HG03280 (cell line): Measurements from ENCODE around the gene ENO2.
A peak's percentile ranks its signal among the peaks of the same experiment; 100 is the strongest.
"Not testable (repeated sequence)": the region's sequence is repeated elsewhere in the genome, so short reads cannot be mapped to it uniquely, and the experiment has no call there.

Source experiments
- ATAC-seq: cut with Tn5 transposase; IDR thresholded peaks from one replicate; pipeline ENCODE4 v1.9.1; 2021; ENCODE audit warnings: mild to moderate bottlenecking, moderate library complexity; ENCODE audit not compliant: unreplicated experiment

Gene ENO2

GRCh38 chr12:6914246-6914946, at the start of gene ENO2:
Gene ENO2 (plus strand): TSS chr12:6914580. CDS start chr12:6915833, 1,253 bp downstream.
- peak; percentile 78 for ATAC-seq

GRCh38 chr12:6865307-6865706, 49.1 kb upstream of the ENO2 start:
- ATAC-seq: not testable (repeated sequence)

- ATAC-seq: no peak
Measured at GRCh38 chr12:6866163-6866919, 48.0 kb upstream of the ENO2 start.

GRCh38 chr12:6866920-6867412, 47.4 kb upstream of the ENO2 start:
- peak; percentile 7 for ATAC-seq

GRCh38 chr12:6867413-6868210, 46.8 kb upstream of the ENO2 start, which contains the start of gene TPI1:
Gene TPI1 (plus strand): TSS chr12:6867531. CDS start chr12:6867567, 36 bp downstream.
- ATAC-seq: peak; percentile 52

GRCh38 chr12:6868211-6869048, 46.0 kb upstream of the ENO2 start:
- no peak for ATAC-seq

- ATAC-seq: no peak
Measured at GRCh38 chr12:6869049-6870021, 45.0 kb upstream of the ENO2 start.

GRCh38 chr12:6870304-6870703, 44.1 kb upstream of the ENO2 start:
- ATAC-seq: not testable (repeated sequence)

- ATAC-seq: no peak
Measured at GRCh38 chr12:6871052-6871957, 43.1 kb upstream of the ENO2 start.

- peak; percentile 26 for ATAC-seq
Measured at GRCh38 chr12:6872073-6873048, 42.0 kb upstream of the ENO2 start.

GRCh38 chr12:6873094-6874014, 41.0 kb upstream of the ENO2 start, which contains the start of gene SPSB2:
Gene SPSB2 (minus strand): TSS chr12:6873303. CDS start chr12:6872901, 402 bp downstream.
- ATAC-seq: peak; percentile 75

GRCh38 chr12:6874015-6874368, 40.4 kb upstream of the ENO2 start:
- not testable (repeated sequence) for ATAC-seq

- ATAC-seq: not testable (repeated sequence)
Measured at GRCh38 chr12:6879824-6880223, 34.6 kb upstream of the ENO2 start.

GRCh38 chr12:6883252-6883651, 31.1 kb upstream of the ENO2 start:
- ATAC-seq: no peak

GRCh38 chr12:6883683-6884082, 30.7 kb upstream of the ENO2 start:
- ATAC-seq: no peak

GRCh38 chr12:6884539-6884938, 29.8 kb upstream of the ENO2 start:
- ATAC-seq: no peak
